Measurements from ENCODE around the gene CHIT1.

The CHIT1 gene

DNA sequence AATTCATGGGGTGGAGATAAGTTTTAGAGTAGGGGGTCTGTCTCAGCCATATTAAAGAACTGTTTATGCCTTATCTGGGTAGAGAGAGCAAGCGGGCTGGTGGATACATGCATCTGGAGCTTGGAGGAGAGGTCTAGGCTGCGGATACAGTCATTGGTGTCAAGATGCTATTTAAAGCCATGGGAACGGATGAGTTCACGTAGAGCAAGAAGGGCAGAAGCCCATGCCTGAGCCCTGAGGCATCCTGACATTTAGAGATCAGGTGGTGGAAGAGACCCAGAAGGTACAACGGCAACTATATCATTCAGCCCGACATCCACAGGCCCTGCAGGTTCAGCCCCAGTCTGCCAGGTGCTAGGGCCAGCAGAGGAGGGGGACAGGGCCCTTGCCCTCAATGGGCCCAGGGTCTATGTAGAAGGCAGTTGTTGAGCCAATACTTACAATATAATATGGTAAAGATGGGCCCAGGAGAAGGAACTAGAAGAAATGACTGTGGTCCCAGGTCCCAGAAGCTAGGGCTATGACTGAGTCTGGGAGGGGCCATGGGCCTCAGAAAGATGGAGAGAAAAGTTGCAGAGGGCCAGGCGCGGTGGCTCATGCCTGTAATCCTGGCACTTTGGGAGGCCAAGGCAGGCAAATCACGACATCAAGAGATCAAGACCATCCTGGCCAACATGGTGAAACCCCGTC, 27.8 kb downstream of the CHIT1 start:
- Histone ChIP-seq H3K14ac (ENCODE audit: low read length) (no peak overlapping the region), H2BK120ac (ENCODE audit: insufficient read depth, low read length, poor library complexity) (no peak overlapping the region), H3K9ac (ENCODE audit: low read length) (no peak overlapping the region), H4K12ac (ENCODE audit: low read depth, low read length) (no peak overlapping the region), H3K79me1 (ENCODE audit: low read length) (no peaks in the 10 kb centered on the region), H3K23ac (ENCODE audit: low read length) (no peak overlapping the region), H3K27me3 (ENCODE audit: insufficient read depth, low read length) (no peaks in the 10 kb centered on the region), H3K4ac (ENCODE audit: low read depth, low read length) (no peak overlapping the region), H2BK5ac (ENCODE audit: low read depth, low read length, poor library complexity) (no peak overlapping the region), H2BK12ac (ENCODE audit: low read length) (no peak overlapping the region), H3K4me3 (ENCODE audit: low read depth, low read length) (no peak overlapping the region), H3K36me3 (ENCODE audit: control insufficient read depth in 1 of 2, insufficient read depth in 2 of 2, low read length in 2 of 2) (no peaks in the 10 kb centered on the region), H4K91ac (ENCODE audit: low read depth, low read length) (no peak overlapping the region), H3K18ac (ENCODE audit: low read length) (no peak overlapping the region), H3K4me2 (ENCODE audit: low read length) (no peak overlapping the region), H3K4me1 (ENCODE audit: control insufficient read depth in 1 of 2, insufficient read depth in 2 of 2, low read length in 2 of 2) (peaks cover 4 to 12% of the 10 kb centered on the region in 2 experiments), H4K8ac (ENCODE audit: low read depth, low read length) (no peak overlapping the region), H3K9me3 (ENCODE audit: insufficient read depth, low read depth, low read length) (peaks cover 3% of the 10 kb centered on the region), H3K27ac (ENCODE audit: low read depth, low read length) (no peak overlapping the region), H2AK5ac (ENCODE audit: low read length) (no peak overlapping the region), H3K79me2 (ENCODE audit: control insufficient read depth, insufficient read depth, low read length, poor library complexity) (no peaks in the 10 kb centered on the region), H2AFZ (ENCODE audit: insufficient read depth, low read length, poor library complexity) (no peak overlapping the region)
- no CpG with 5 or more reads among the region's 10 CpGs for WGBS (ENCODE audit: extremely low coverage, insufficient coverage, insufficient read length)
- no peak for DNase-seq

DNA sequence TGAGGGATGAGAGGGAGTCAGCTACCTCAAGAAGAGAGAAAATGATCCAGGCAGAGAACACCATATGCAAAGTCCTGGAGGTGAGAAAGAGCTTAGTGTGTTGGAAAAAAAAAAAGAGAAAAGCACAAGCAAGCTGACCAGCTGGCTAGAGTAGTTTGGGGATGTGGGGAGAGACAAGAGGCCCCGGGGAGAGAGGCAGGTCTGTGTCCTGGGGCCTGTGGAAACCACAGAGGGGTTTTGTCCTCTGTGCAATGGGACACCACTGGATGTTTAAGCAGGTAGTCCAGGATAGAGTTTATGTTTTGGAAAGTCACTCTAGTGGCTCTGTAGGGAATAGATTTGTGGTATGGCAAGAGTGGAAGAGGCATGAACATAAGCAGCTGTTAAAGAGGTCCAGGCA, 28.6 kb downstream of the CHIT1 start:
- Histone ChIP-seq H2AFZ (ENCODE audit: insufficient read depth, low read length, poor library complexity) (no peak overlapping the region), H4K91ac (ENCODE audit: low read depth, low read length) (no peak overlapping the region), H3K27me3 (ENCODE audit: insufficient read depth, low read length) (no peaks in the 10 kb centered on the region), H4K12ac (ENCODE audit: low read depth, low read length) (no peak overlapping the region), H3K9me3 (ENCODE audit: insufficient read depth, low read depth, low read length) (peaks cover 3% of the 10 kb centered on the region), H2BK120ac (ENCODE audit: insufficient read depth, low read length, poor library complexity) (no peak overlapping the region), H3K27ac (ENCODE audit: low read depth, low read length) (no peak overlapping the region), H4K8ac (ENCODE audit: low read depth, low read length) (no peak overlapping the region), H2BK12ac (ENCODE audit: low read length) (no peak overlapping the region), H3K23ac (ENCODE audit: low read length) (no peak overlapping the region), H3K79me1 (ENCODE audit: low read length) (no peaks in the 10 kb centered on the region), H3K18ac (ENCODE audit: low read length) (no peak overlapping the region), H3K36me3 (ENCODE audit: control insufficient read depth in 1 of 2, insufficient read depth in 2 of 2, low read length in 2 of 2) (no peaks in the 10 kb centered on the region), H3K79me2 (ENCODE audit: control insufficient read depth, insufficient read depth, low read length, poor library complexity) (no peaks in the 10 kb centered on the region), H3K4me1 (ENCODE audit: control insufficient read depth in 1 of 2, insufficient read depth in 2 of 2, low read length in 2 of 2) (peaks cover 4 to 9% of the 10 kb centered on the region in 2 experiments), H3K4ac (ENCODE audit: low read depth, low read length) (no peak overlapping the region), H2AK5ac (ENCODE audit: low read length) (no peak overlapping the region), H2BK5ac (ENCODE audit: low read depth, low read length, poor library complexity) (no peak overlapping the region), H3K4me3 (ENCODE audit: low read depth, low read length) (no peak overlapping the region), H3K9ac (ENCODE audit: low read length) (no peak overlapping the region), H3K4me2 (ENCODE audit: low read length) (no peak overlapping the region), H3K14ac (ENCODE audit: low read length) (no peak overlapping the region)
- no peak for DNase-seq
- no CpG with 5 or more reads among the region's 1 CpG for WGBS (ENCODE audit: extremely low coverage, insufficient coverage, insufficient read length)

DNA sequence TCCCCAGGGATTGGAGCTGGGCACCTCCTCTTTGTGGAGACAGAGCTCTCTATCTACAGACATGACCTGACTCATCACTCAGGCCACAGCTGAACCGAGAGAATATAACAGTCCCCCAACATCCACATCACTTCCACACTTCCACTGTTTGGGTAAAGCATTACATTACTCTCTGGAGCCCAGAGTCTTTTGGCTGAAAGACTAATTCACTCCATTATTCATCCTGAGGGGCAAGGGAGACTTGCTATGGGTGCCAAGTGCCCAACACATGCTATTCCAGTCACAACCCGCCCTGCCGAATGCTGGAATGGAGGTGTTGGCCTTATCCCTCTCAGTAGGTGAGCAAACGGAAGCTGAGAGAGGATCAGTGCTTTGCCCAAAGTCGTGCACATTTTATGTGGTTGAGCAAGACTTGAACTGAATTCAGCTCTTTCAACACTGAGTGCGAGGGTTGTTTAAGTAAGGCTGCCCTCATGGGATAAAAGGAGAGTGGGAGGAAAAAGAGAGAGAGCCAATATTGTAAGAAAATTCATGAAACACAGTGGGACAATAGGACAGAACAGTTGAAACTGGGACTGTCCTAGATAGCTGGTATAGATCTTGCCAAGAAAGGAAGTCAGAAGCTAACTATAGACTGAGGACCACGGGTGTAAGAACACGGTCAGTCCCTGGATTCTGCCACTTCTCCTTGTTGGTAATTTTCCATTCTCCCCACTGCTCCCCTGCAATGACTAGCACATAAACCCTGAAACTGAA, 29.5 kb downstream of the CHIT1 start:
- Histone ChIP-seq H2BK12ac (ENCODE audit: low read length) (no peak overlapping the region), H3K27me3 (ENCODE audit: insufficient read depth, low read length) (no peaks in the 10 kb centered on the region), H2BK5ac (ENCODE audit: low read depth, low read length, poor library complexity) (no peak overlapping the region), H3K9me3 (ENCODE audit: insufficient read depth, low read depth, low read length) (peaks cover 2% of the 10 kb centered on the region), H2BK120ac (ENCODE audit: insufficient read depth, low read length, poor library complexity) (no peak overlapping the region), H3K79me1 (ENCODE audit: low read length) (no peaks in the 10 kb centered on the region), H3K23ac (ENCODE audit: low read length) (no peak overlapping the region), H3K36me3 (ENCODE audit: control insufficient read depth in 1 of 2, insufficient read depth in 2 of 2, low read length in 2 of 2) (no peaks in the 10 kb centered on the region), H3K14ac (ENCODE audit: low read length) (no peak overlapping the region), H4K12ac (ENCODE audit: low read depth, low read length) (no peak overlapping the region), H2AFZ (ENCODE audit: insufficient read depth, low read length, poor library complexity) (no peak overlapping the region), H3K4me3 (ENCODE audit: low read depth, low read length) (no peak overlapping the region), H4K8ac (ENCODE audit: low read depth, low read length) (no peak overlapping the region), H2AK5ac (ENCODE audit: low read length) (no peak overlapping the region), H3K4me1 (ENCODE audit: control insufficient read depth in 1 of 2, insufficient read depth in 2 of 2, low read length in 2 of 2) (peaks cover 4 to 7% of the 10 kb centered on the region in 2 experiments), H3K4me2 (ENCODE audit: low read length) (no peak overlapping the region), H3K9ac (ENCODE audit: low read length) (no peak overlapping the region), H3K18ac (ENCODE audit: low read length) (no peak overlapping the region), H4K91ac (ENCODE audit: low read depth, low read length) (no peak overlapping the region), H3K4ac (ENCODE audit: low read depth, low read length) (no peak overlapping the region), H3K79me2 (ENCODE audit: control insufficient read depth, insufficient read depth, low read length, poor library complexity) (no peaks in the 10 kb centered on the region), H3K27ac (ENCODE audit: low read depth, low read length) (no peak overlapping the region)
- peak in 1 of 2 donors; percentile 11 for DNase-seq
- WGBS (ENCODE audit: extremely low coverage, insufficient coverage, insufficient read length), result no CpG with 5 or more reads among the region's 8 CpGs

DNA sequence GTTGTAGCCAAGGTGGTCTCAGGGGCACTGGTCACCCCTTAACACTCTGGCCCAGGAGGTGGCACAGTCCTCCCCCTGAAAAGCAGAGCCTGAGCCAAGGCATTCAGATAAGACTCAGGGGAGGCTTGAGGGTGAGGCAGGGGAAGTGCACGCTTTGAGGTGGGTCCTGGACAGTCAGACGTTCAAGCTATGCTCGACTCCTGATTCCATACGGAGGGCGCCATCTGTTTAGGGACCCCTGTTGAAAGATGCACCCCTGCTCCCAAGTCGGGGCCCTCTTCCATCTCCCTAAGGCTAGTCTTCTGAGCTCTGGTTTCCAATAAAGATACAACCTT, 30.0 kb downstream of the CHIT1 start:
- H2AFZ ChIP-seq (ENCODE audit: insufficient read depth, low read length, poor library complexity), result no peak overlapping the region
- H3K14ac ChIP-seq (ENCODE audit: low read length), result no peak overlapping the region
- H3K79me2 ChIP-seq (ENCODE audit: control insufficient read depth, insufficient read depth, low read length, poor library complexity), result no peaks in the 10 kb centered on the region
- H2BK120ac ChIP-seq (ENCODE audit: insufficient read depth, low read length, poor library complexity), result no peak overlapping the region
- WGBS (ENCODE audit: extremely low coverage, insufficient coverage, insufficient read length), result no CpG with 5 or more reads among the region's 6 CpGs
- no peak overlapping the region for H3K4me2 ChIP-seq (ENCODE audit: low read length)
- H3K9me3 ChIP-seq (ENCODE audit: insufficient read depth, low read depth, low read length), result no peaks in the 10 kb centered on the region
- no peak overlapping the region for H3K27ac ChIP-seq (ENCODE audit: low read depth, low read length)
- no peak overlapping the region for H3K23ac ChIP-seq (ENCODE audit: low read length)
- H4K8ac ChIP-seq (ENCODE audit: low read depth, low read length), result no peak overlapping the region
- H3K4me1 ChIP-seq (ENCODE audit: control insufficient read depth in 1 of 2, insufficient read depth in 2 of 2, low read length in 2 of 2), result peaks cover 4 to 7% of the 10 kb centered on the region in 2 experiments
- H3K9ac ChIP-seq (ENCODE audit: low read length), result no peak overlapping the region
- H4K91ac ChIP-seq (ENCODE audit: low read depth, low read length), result no peak overlapping the region
- no peak overlapping the region for H4K12ac ChIP-seq (ENCODE audit: low read depth, low read length)
- no peaks in the 10 kb centered on the region for H3K27me3 ChIP-seq (ENCODE audit: insufficient read depth, low read length)
- no peak for DNase-seq
- H2AK5ac ChIP-seq (ENCODE audit: low read length), result no peak overlapping the region
- no peaks in the 10 kb centered on the region for H3K79me1 ChIP-seq (ENCODE audit: low read length)
- no peak overlapping the region for H2BK12ac ChIP-seq (ENCODE audit: low read length)
- no peak overlapping the region for H2BK5ac ChIP-seq (ENCODE audit: low read depth, low read length, poor library complexity)
- H3K18ac ChIP-seq (ENCODE audit: low read length), result no peak overlapping the region
- H3K4ac ChIP-seq (ENCODE audit: low read depth, low read length), result no peak overlapping the region
- no peaks in the 10 kb centered on the region for H3K36me3 ChIP-seq (ENCODE audit: control insufficient read depth in 1 of 2, insufficient read depth in 2 of 2, low read length in 2 of 2)
- H3K4me3 ChIP-seq (ENCODE audit: low read depth, low read length), result no peak overlapping the region
